HG03045 (cell line): ENCODE measurements around the gene MRPL38.

ENCODE experiments used
- ATAC-seq: cut with Tn5 transposase; IDR thresholded peaks from one replicate; pipeline ENCODE4 v1.9.1; 2021; ENCODE audit warnings: mild to moderate bottlenecking, moderate library complexity; ENCODE audit not compliant: unreplicated experiment

Gene MRPL38

GRCh38 chr17:75904749-75905521, at the start of gene MRPL38:
Gene MRPL38, minus strand, starts transcription at chr17:75904884. Its CDS starts 9 bp downstream, at chr17:75904875.
- peak; percentile 94 for ATAC-seq

DNA sequence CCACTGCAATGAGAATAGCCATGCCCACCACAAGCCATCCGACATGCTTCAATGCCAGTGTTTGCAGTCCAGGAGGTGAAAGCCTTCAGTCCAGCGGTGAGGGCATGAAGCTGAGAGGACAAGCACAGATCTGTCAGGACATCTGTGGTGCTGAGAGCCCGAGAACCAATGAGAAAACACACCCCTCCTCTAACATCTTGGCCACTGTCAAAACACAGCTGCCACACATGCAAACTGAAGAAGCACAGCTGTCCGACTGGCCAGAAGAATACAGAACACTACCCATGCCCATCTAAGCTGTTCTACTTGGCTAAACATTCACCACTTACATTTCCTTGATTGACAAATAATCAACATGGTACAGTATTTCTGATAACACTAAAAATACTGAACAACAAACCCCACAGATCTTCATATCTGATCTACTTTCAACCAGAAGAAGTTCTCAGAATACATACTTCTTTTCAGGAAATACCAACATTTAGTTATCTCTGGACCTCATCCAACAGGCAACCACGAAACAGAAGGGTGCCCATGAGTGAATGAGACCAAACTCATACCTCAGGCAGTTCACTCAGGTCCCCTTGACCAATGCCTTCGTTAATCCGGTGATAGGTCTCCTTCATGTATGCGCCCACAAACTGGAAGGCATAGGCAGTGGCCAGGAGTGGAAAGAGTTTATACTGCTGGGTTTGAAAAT, 46.3 kb upstream of the MRPL38 start:
- no peak for ATAC-seq

GRCh38 chr17:75950421-75950820, 45.7 kb upstream of the MRPL38 start:
- no peak for ATAC-seq

DNA sequence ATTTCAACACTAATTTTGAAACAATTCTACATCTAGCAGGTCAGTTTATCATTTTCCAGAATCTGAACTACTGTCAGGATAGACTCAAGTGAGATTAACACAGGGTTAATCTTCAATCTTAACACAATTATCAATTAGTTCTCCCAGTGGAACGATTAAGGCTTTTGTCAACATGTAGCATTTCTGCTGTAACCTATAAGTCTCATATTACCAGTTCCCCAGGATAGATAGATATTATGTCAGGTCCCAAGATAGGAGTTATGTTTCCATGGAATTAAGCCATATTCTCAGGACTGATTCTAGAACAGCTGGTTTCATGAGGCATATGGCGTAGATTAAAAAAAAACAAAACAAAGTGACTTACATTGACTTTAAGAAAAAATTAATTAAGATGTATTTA, 40.5 kb upstream of the MRPL38 start:
- no peak for ATAC-seq

GRCh38 chr17:75943491-75943890, 38.8 kb upstream of the MRPL38 start:
- ATAC-seq, result no peak

- no peak for ATAC-seq
These were observed 37.8 kb upstream of the MRPL38 start for GRCh38 chr17:75942473-75942872.

DNA sequence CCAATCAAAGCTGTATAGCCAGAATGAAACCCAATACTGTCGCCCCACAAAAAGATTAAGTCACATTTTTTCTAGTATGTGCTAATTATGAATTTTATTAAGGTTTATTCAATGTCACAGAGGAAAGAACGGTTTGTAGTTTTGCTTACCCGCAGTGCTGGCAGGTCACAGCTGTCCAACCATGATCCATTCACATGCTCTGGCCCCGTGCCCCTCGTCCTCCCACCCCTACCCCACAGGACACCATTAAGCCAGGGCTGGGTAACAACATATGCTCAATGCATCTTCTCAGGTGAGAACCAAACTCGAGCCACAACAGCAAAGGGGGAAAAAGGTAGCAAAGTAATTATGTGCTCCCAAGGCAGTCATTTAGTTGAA, 36.7 kb upstream of the MRPL38 start:
- no peak for ATAC-seq

DNA sequence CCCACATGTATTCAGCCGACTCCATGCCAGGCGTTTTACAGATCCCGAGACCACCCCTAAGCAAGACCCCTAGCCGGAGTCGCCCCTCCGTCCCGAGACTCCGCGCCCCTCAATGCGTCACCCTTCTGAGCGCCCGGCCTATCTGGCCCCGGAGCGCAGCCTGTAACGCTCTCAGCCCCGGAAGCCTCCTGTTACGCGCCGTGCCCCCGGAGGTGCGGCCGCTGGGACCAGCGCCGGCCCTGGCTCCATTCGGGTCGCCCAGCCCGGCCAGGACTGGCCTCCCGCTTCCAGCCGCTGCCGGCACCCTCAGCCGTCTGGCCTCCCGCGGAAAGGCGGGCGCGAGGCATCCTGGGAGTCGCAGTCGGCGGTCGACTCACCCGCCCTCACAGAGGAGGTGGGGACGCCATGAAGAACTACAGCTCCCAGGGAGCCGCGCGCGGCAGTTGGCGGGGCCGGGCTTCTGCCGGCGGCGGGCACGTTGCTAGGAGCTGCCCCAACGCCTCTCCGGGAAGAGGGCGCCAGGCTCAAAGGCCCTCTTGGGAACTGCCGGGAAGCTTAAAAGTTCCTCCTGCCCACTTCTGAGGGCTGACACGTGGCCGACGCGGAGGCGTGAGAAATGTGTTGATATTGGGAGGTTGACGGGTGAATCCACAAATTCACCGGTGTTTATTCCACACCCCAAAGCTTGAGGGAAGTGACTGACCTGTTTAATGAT, 36.2 kb upstream of the MRPL38 start, which contains the start of gene FBF1:
TSS of gene FBF1 (minus strand) at position 316 of the 715 bp plus-strand sequence. CDS start 2,893 bp downstream, outside the sequence.
- peak; percentile 96 for ATAC-seq

DNA sequence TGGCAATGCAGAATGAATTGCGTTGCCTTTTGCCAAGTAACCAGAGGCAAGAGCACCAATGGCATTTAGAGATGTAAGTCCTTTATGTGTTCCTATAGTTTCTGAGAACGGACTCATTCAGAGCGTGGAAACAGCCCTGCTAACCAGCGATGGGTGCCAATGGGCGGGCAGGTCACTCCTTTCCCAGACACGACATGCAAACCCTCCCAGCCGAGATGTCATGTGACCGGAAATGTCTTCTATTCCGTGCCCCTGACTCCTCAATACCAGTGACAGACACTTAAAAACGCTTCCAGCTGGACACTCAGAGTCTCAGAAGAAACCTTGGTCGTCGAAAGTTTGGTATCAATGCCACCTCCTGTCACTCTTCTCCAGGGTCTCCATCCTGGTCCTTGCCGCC, 33.0 kb upstream of the MRPL38 start:
- no peak for ATAC-seq

DNA sequence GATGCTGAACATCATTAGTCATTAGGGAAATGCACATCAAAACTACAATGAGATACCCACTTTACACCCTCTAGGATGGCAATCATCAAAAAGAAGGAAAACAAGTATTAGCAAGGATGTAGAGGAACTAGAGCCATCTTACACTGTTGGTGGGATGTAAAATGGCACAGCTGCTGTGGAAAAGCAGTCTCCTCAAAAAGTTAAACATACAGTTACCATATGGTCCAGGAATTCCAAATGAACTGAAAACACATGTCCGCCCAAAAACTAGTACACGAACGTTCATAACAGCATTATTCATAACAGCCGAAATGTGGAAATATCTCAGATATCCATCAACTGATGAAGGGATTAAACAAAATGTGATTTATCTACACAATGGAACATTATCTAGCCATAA, 29.1 kb upstream of the MRPL38 start:
- no peak for ATAC-seq

GRCh38 chr17:75932852-75933251, 28.2 kb upstream of the MRPL38 start:
- no peak for ATAC-seq

DNA sequence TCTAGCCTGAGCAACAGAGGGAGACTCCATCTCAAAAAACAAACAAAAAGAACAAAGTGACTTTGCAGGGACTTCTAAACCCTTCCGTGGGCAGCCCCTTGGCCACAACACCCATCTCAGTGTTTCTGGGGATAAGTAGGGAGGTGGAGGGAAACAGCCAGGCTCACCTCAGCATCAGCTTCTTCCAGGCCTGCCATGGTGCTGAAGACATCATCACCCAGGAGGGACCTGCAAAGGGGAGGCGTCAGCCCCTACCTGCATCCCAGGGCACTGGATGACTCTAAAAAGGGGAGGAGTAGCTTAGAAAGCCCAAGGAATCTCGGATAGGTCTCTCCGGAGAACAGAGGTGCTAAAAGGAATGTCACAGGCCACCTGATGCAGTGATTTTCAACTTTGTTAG, 26.4 kb upstream of the MRPL38 start:
- ATAC-seq, result no peak

- no peak for ATAC-seq
These were observed 22.7 kb upstream of the MRPL38 start for GRCh38 chr17:75927286-75927922.

GRCh38 chr17:75926456-75926855, 21.8 kb upstream of the MRPL38 start:
- no peak for ATAC-seq

DNA sequence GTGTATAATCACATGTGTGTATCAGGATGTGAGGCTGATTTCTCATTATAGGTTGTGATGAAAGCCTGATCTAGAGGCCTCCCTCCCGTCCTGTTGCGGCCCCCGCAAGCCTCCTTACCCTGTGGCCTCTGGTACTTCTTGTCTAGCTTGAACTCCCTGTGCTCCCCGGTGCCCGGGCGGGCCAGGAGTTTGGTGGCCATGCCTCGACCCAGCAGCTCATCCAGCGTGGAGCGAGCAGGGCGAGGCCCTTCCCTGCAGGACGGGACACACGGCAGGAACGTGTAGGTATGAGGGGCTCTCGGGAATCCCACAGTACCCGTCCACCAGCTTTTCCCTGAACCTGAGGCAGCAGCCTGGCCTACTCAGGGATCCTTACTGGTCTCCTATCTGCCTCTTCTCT, 21.2 kb upstream of the MRPL38 start:
- ATAC-seq, result no peak

DNA sequence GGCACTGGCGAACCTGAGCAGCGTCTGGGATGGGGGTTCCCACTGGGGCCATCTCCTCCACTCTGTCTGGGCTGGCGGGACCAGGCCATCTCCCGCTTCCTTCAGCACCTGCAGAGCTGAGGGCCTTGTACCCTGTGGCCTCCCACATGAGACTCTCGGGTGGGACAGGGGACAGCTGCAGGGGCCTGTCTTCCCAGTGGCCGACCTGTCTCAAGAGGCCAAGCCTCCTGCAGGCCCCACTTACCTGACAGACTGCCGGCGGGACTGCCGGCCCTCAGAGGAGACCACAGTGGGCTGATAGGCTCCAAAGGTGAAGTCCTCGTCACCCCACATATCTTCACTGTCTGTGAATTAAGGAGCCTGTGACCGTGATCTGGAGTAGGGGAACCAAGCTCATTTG, 20.4 kb upstream of the MRPL38 start:
- ATAC-seq, result no peak

DNA sequence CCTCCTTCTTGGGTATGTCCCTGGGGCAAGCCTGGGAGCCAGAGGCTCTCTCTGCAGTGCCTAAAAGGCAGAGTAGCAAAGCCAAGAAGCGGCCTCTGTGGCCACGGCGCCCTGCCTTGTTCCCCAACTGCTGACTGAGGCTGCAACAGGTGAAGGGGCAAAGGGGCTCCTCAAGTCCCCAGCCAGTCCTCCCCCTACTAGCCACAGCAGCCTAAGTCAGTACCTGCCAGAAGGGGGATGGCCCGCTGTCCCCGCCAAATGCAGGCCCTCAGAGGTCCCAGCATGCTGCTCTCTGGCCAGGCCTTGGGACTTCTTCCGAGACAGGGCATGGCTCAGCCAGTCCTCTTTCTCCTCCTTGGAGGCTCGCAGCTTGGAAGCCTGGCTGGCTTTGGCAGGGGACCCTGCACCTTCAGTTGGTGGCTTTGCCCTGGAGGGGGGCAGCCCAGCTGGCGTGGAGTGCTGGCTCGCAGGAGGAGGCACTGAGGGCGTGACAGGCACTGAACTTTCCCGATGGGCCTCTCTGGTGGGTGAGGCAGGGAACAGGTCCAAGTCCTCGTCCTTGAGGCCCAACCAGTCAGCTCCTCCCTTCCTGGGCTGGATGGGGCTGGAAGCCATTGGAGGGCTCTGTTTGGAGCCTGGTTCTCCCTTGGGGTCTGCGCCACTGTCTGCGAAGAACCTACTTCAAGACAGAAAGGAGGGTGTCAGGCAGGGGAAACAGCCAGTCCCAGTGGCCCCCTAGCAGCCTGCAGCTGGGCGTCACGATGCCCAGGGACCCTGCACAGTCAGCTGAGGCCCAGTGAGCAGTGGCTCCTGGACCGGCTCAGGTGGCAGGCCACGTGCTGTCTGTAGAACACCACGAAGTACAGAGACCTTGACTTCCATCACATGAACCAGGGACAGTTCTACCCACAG, 18.5 kb upstream of the MRPL38 start:
- ATAC-seq, result no peak

DNA sequence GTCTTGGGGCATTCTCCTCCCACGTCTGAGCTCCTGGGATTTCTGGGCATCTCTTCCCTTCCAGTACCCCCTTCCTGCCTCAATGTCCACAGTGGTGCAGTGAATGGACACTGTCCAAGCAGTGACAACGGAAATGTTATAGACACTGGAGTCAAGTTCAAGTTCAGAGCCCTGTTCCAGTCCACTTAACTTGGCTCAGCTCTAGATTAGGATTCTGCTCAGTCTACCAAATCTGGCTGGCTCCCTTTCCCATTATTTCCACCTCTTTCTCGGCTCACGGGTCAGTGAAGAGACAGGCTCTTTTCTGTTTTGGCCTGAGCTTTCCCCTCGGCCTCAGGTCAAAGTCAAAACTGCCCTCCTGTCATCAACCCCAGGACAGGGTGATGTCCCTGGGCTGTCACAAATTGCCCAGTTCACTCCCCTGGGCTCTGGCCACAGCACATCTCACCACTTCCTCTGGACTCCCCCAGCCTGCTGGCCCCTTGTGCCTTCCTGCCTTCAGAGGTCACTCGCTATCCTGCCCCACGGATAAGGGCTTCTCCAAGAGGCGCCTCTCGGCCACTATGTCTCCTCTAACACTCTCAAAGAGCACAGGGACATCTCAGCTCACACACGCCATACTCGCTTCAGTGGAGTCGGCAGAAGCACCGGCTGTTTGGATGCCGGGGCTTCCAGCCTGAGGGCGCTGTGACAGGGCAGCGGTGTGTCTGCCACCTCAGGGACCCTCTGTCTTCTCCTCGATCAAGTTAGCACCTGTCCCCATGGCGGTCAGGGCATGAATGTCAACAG, 17.7 kb upstream of the MRPL38 start:
- no peak for ATAC-seq

- ATAC-seq, result no peak
These were observed 16.9 kb upstream of the MRPL38 start for GRCh38 chr17:75921596-75921995.
